ENCODE data around the gene PTPDC1.

GRCh38 chr9:94039786-94040185 lies 44.5 kb upstream of the PTPDC1 start:
- TF ChIP-seq CTCF (IDR thresholded peaks at IDR 0.05; ENCODE audit: low read depth, low read length, missing input control) (no peak), TAF1 (conservative IDR thresholded peaks at IDR 0.05) (no peak), HNF4A (conservative IDR thresholded peaks at IDR 0.05) (no peak), REST (IDR thresholded peaks at IDR 0.05) (no peak), YY1 (IDR thresholded peaks at IDR 0.05) (no peak), SP1 (IDR thresholded peaks at IDR 0.05) (no peak), RAD21 (IDR thresholded peaks at IDR 0.05) (no peak), ATF3 (IDR thresholded peaks at IDR 0.05) (no peak), ZBTB33 (IDR thresholded peaks at IDR 0.05) (no peak), JUND (IDR thresholded peaks at IDR 0.05) (no peak), MAX (IDR thresholded peaks at IDR 0.05) (no peak), EGR1 (IDR thresholded peaks at IDR 0.05; ENCODE audit: low read depth in 2 of 2) (no peak), RXRA (IDR thresholded peaks at IDR 0.05) (no peak)
